ENCODE results near the gene ABCA2.
A peak's percentile ranks its signal among the peaks of the same experiment; 100 is the strongest.

The ABCA2 gene

GRCh38 chr9:137070201-137070905, 42.3 kb upstream of the ABCA2 start, which contains the start of gene SAPCD2:
Gene SAPCD2, minus strand, starts transcription at chr9:137070557. Its CDS starts 97 bp downstream, at chr9:137070460.
- Histone ChIP-seq H3K36me3 (ENCODE audit: insufficient read depth, low read length) (peaks cover 6% of the 10 kb centered on the region), H3K4me1 (ENCODE audit: insufficient read depth, low read length) (peaks cover 12% of the 10 kb centered on the region; the same call in 1 of the 2 replicates), H3K9ac (ENCODE audit: low read depth, low read length) (peak within 1 kb of the TSS; percentile 83), H3K4me3 (ENCODE audit: low read length) (peak within 1 kb of the TSS; percentile 75), H3K27me3 (ENCODE audit: insufficient read depth, low read length) (peaks cover 16% of the 10 kb centered on the region; the same call in 1 of the 2 replicates), H3K27ac (ENCODE audit: low read depth, low read length) (peak within 1 kb of the TSS; percentile 55; the same call in 1 of the 2 replicates), H3K9me3 (ENCODE audit: insufficient read depth, low read depth, low read length) (no peaks in the 10 kb centered on the region)
- WGBS = under 1% methylated on average over 74 of the region's 74 CpGs

DNA sequence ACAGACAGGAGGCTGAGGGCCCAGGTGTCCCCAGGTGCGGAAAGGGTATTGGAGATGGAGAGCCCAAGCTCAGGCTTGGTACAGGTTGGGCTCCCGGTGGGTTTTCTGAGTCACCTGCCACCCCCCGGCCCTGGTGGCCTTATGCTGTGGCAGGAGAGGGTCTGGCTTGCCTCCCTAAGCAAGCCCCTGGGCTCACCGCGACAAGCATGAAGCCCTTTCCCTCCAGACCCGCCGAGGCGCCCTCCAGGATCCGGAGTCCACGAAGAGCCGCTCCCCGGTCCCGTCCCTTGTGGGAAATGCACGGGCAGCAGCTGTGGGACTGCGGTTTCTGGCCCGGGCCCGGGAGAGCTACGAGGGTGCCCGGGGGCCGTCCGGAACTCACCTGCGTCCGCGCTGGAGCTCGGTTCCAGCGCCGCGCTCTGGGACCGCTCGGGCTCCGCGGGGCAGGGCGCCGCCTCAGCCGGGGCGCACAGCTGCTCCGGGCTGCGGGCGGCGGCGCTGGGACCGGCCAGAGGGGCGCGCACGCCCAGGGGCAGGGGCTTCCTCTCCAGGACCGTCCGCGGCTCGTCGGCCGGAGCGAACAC, 41.6 kb upstream of the ABCA2 start:
- H3K9ac ChIP-seq (ENCODE audit: low read depth, low read length) = peak overlapping the region; percentile 83; the same call in 1 of the 2 replicates
- no peaks in the 10 kb centered on the region for H3K9me3 ChIP-seq (ENCODE audit: insufficient read depth, low read depth, low read length)
- peaks cover 8% of the 10 kb centered on the region; the same call in 1 of the 2 replicates for H3K4me1 ChIP-seq (ENCODE audit: insufficient read depth, low read length)
- H3K4me3 ChIP-seq (ENCODE audit: low read length) = peak overlapping the region; percentile 75
- H3K27ac ChIP-seq (ENCODE audit: low read depth, low read length) = no peak overlapping the region
- 3% methylated on average over 52 of the region's 52 CpGs for WGBS
- H3K36me3 ChIP-seq (ENCODE audit: insufficient read depth, low read length) = peaks cover 11% of the 10 kb centered on the region
- H3K27me3 ChIP-seq (ENCODE audit: insufficient read depth, low read length) = peaks cover 16% of the 10 kb centered on the region; the same call in 1 of the 2 replicates

GRCh38 chr9:137068539-137069507, 40.8 kb upstream of the ABCA2 start:
- peaks cover 16% of the 10 kb centered on the region; the same call in 1 of the 2 replicates for H3K27me3 ChIP-seq (ENCODE audit: insufficient read depth, low read length)
- no peak overlapping the region for H3K9ac ChIP-seq (ENCODE audit: low read depth, low read length)
- no peak overlapping the region for H3K27ac ChIP-seq (ENCODE audit: low read depth, low read length)
- no peaks in the 10 kb centered on the region for H3K9me3 ChIP-seq (ENCODE audit: insufficient read depth, low read depth, low read length)
- peaks cover 8% of the 10 kb centered on the region; the same call in 1 of the 2 replicates for H3K4me1 ChIP-seq (ENCODE audit: insufficient read depth, low read length)
- 89% methylated on average over 17 of the region's 17 CpGs for WGBS
- peaks cover 11% of the 10 kb centered on the region for H3K36me3 ChIP-seq (ENCODE audit: insufficient read depth, low read length)
- H3K4me3 ChIP-seq (ENCODE audit: low read length) = peak overlapping the region; percentile 75

DNA sequence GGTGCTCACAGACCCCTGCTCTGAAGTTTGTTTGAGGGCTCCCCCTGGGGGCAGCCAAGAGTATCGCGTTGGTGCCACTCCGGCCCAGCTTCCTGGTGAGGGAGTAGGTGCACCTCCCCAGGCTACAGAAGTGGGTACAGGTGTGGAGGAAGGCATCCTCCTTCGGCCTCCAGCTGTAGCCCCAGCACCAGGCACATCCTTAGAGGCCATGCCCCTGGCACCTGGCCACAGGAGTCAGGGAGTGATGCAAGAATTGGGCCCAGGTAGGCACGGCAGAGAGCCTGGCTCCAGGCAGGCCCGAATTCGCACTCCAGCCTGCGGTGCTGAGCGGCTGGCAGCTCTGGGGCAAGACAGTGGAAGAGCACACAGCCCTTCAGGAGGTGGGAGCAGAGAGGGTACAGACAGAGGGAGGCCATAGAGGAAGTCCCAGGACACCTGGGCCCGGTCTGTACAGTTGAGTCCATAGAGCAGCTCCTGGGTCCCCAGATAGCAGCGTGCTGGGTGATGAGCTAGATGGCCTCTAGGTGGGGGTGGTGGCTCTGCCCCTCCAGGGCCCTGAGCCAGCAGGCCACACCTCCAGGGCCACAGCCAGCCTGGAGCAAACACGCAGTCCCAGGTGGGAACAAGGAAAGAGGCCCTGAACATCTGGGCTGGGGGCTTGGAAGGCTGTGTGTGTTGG, 40.0 kb upstream of the ABCA2 start:
- 67% methylated on average over 12 of the region's 12 CpGs for WGBS
- Histone ChIP-seq H3K27me3 (ENCODE audit: insufficient read depth, low read length) (peaks cover 16% of the 10 kb centered on the region; the same call in 1 of the 2 replicates), H3K4me3 (ENCODE audit: low read length) (peak overlapping the region; percentile 75; the same call in 1 of the 2 replicates), H3K36me3 (ENCODE audit: insufficient read depth, low read length) (peaks cover 11% of the 10 kb centered on the region), H3K9ac (ENCODE audit: low read depth, low read length) (no peak overlapping the region), H3K4me1 (ENCODE audit: insufficient read depth, low read length) (peaks cover 8% of the 10 kb centered on the region; the same call in 1 of the 2 replicates), H3K27ac (ENCODE audit: low read depth, low read length) (no peak overlapping the region), H3K9me3 (ENCODE audit: insufficient read depth, low read depth, low read length) (no peaks in the 10 kb centered on the region)

DNA sequence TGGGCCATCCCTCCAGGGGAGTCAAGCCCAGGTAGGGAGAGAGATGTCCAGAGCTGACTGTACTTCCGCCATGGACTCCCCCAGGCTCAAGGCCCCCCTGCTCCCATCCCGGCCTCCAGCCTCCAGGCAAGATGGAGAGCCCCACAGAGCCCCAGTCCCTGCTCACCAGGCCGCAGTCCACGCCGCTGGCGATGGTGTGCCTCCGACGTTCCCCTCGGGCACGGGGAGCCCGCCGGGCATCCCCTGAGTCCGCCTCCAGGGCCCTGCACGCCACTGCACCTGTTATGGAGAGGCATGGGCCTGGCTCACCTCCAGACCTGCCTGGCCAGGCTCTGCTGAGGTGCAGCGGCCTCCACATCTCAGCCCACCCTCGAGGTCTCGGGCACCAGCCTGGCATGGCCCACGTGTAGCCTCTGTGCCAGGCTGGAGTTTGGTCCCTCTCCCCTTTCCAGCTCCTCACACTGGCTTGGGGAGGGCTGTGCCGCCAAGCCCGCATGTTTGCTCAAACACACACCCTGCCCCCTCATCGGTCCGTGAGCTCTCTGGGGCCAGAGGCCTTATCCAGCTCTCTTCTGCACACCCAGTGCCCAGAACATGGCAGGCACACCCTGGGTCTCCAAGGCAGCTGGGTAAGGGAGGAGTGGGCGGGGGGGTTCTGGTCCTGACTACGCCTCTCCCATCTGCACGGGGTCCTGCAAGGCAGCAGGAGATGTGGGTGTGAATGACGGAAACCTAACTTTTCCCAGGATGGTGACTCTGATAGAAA, 38.2 kb upstream of the ABCA2 start:
- Histone ChIP-seq H3K4me3 (ENCODE audit: low read length) (no peak overlapping the region), H3K9ac (ENCODE audit: low read depth, low read length) (no peak overlapping the region), H3K27me3 (ENCODE audit: insufficient read depth, low read length) (peaks cover 14% of the 10 kb centered on the region; the same call in 1 of the 2 replicates), H3K4me1 (ENCODE audit: insufficient read depth, low read length) (peaks cover 6% of the 10 kb centered on the region; the same call in 1 of the 2 replicates), H3K27ac (ENCODE audit: low read depth, low read length) (no peak overlapping the region), H3K9me3 (ENCODE audit: insufficient read depth, low read depth, low read length) (no peaks in the 10 kb centered on the region), H3K36me3 (ENCODE audit: insufficient read depth, low read length) (peaks cover 11% of the 10 kb centered on the region)
- 94% methylated on average over 26 of the region's 26 CpGs for WGBS

- Histone ChIP-seq H3K27me3 (ENCODE audit: insufficient read depth, low read length) (peaks cover 11% of the 10 kb centered on the region; the same call in 1 of the 2 replicates), H3K9ac (ENCODE audit: low read depth, low read length) (no peak overlapping the region), H3K27ac (ENCODE audit: low read depth, low read length) (no peak overlapping the region), H3K4me1 (ENCODE audit: insufficient read depth, low read length) (peaks cover 3% of the 10 kb centered on the region; the same call in 1 of the 2 replicates), H3K36me3 (ENCODE audit: insufficient read depth, low read length) (peaks cover 11% of the 10 kb centered on the region), H3K4me3 (ENCODE audit: low read length) (no peak overlapping the region), H3K9me3 (ENCODE audit: insufficient read depth, low read depth, low read length) (no peaks in the 10 kb centered on the region)
- WGBS = 93% methylated on average over 23 of the region's 23 CpGs
These were observed 37.4 kb upstream of the ABCA2 start for GRCh38 chr9:137065336-137065967.

GRCh38 chr9:137064880-137065164, 36.8 kb upstream of the ABCA2 start:
- H3K9me3 ChIP-seq (ENCODE audit: insufficient read depth, low read depth, low read length) = no peaks in the 10 kb centered on the region
- no peak overlapping the region for H3K27ac ChIP-seq (ENCODE audit: low read depth, low read length)
- peaks cover 3% of the 10 kb centered on the region; the same call in 1 of the 2 replicates for H3K4me1 ChIP-seq (ENCODE audit: insufficient read depth, low read length)
- WGBS = 96% methylated on average over 12 of the region's 12 CpGs
- H3K9ac ChIP-seq (ENCODE audit: low read depth, low read length) = no peak overlapping the region
- peaks cover 9% of the 10 kb centered on the region; the same call in 1 of the 2 replicates for H3K27me3 ChIP-seq (ENCODE audit: insufficient read depth, low read length)
- peaks cover 11% of the 10 kb centered on the region for H3K36me3 ChIP-seq (ENCODE audit: insufficient read depth, low read length)
- H3K4me3 ChIP-seq (ENCODE audit: low read length) = no peak overlapping the region

GRCh38 chr9:137064027-137064879, 36.2 kb upstream of the ABCA2 start:
- no peak overlapping the region for H3K27ac ChIP-seq (ENCODE audit: low read depth, low read length)

More at GRCh38 chr9:137064027-137064879, 36.2 kb upstream of the ABCA2 start:
- H3K4me3 ChIP-seq (ENCODE audit: low read length) = no peak overlapping the region
- H3K4me1 ChIP-seq (ENCODE audit: insufficient read depth, low read length) = peaks cover 3% of the 10 kb centered on the region; the same call in 1 of the 2 replicates
- no peak overlapping the region for H3K9ac ChIP-seq (ENCODE audit: low read depth, low read length)
- no peaks in the 10 kb centered on the region for H3K9me3 ChIP-seq (ENCODE audit: insufficient read depth, low read depth, low read length)
- H3K36me3 ChIP-seq (ENCODE audit: insufficient read depth, low read length) = peaks cover 11% of the 10 kb centered on the region
- peaks cover 4% of the 10 kb centered on the region; the same call in 1 of the 2 replicates for H3K27me3 ChIP-seq (ENCODE audit: insufficient read depth, low read length)
- 65% methylated on average over 55 of the region's 55 CpGs for WGBS
